ENCODE results near the gene TAOK1. TPM values are rescaled to one million over a fixed set of nuclear protein-coding genes. Genes with fewer than 3 reads are reported as not detected.
A peak's percentile ranks its signal among the peaks of the same experiment; 100 is the strongest.

The TAOK1 gene
- total and polyA plus RNA-seq, 2 of the 13 experiments (the other 11 are each of a cell fraction or from before 2014, with no cell fraction given): 14.1 to 23.0 TPM

DNA sequence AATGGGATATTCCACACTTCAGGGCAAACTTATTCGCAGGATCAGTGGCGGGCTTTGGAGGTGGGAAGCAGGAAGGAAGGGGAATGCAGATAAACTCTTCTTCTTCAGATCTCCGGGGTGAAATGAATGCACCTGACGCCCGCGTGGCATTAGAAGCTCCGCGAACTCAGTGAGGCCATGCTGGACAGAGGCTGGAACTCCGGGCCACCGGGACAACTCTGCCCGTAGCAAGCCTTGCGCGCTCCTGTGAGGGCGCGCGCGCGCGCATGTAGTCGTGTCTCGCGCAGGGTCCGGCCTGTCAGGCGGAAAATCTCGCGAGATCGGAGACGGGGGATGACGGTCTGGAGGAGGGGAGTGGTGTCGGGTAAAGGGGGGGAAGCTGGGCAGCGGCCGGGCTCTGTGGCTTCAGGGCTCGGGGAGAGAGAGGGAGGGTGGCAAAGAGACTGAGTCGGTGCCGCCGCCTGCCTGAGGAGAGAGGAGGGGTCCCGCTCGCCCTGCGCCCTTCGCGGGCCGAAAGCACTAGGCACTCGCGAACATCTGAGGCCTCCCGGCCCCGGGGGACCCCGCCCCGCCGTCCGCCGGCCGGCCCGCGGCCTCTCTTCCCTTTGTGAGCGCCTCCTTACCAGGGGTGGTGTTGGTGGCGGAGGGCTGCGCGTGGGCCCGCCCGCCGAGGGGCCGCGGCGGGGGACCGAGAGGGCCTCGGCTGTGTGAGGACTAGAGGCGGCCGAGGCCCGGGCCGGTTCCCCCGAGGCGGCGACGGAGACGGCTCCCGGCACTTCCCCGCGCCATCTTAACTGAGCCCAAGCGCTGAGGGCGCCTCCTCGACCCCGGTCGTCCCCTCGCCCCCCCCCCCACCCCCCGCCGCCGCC is at the start of gene TAOK1 (continued):
- peak; percentile 85; the same call in 1 of the 2 replicates for TF ChIP-seq TARDBP (CRISPR knock-in tag; IDR thresholded peaks at IDR 0.05)
- no peak for TF ChIP-seq NFATC3 (CRISPR knock-in tag; IDR thresholded peaks at IDR 0.05)
- peak; percentile 68; the same call in 1 of the 2 replicates for TF ChIP-seq PHF21A (CRISPR knock-in tag; IDR thresholded peaks at IDR 0.05)
- TF ChIP-seq, protein P1, sequence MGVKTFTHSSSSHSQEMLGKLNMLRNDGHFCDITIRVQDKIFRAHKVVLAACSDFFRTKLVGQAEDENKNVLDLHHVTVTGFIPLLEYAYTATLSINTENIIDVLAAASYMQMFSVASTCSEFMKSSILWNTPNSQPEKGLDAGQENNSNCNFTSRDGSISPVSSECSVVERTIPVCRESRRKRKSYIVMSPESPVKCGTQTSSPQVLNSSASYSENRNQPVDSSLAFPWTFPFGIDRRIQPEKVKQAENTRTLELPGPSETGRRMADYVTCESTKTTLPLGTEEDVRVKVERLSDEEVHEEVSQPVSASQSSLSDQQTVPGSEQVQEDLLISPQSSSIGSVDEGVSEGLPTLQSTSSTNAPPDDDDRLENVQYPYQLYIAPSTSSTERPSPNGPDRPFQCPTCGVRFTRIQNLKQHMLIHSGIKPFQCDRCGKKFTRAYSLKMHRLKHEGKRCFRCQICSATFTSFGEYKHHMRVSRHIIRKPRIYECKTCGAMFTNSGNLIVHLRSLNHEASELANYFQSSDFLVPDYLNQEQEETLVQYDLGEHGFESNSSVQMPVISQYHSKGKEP (CRISPR knock-in tag; IDR thresholded peaks at IDR 0.05): no peak; the same call in 1 of the 2 replicates
- TF ChIP-seq SCMH1 (CRISPR knock-in tag; IDR thresholded peaks at IDR 0.05; ENCODE audit: borderline replicate concordance): no peak
- TF ChIP-seq, protein P2, sequence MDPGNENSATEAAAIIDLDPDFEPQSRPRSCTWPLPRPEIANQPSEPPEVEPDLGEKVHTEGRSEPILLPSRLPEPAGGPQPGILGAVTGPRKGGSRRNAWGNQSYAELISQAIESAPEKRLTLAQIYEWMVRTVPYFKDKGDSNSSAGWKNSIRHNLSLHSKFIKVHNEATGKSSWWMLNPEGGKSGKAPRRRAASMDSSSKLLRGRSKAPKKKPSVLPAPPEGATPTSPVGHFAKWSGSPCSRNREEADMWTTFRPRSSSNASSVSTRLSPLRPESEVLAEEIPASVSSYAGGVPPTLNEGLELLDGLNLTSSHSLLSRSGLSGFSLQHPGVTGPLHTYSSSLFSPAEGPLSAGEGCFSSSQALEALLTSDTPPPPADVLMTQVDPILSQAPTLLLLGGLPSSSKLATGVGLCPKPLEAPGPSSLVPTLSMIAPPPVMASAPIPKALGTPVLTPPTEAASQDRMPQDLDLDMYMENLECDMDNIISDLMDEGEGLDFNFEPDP (CRISPR knock-in tag; conservative IDR thresholded peaks at IDR 0.05): no peak
- TF ChIP-seq ZNF510 (CRISPR knock-in tag; IDR thresholded peaks at IDR 0.05; ENCODE audit: low read depth): no peak
- TF ChIP-seq FOXA3 (CRISPR knock-in tag; IDR thresholded peaks at IDR 0.05): peak; percentile 44
- TF ChIP-seq RFXAP (CRISPR knock-in tag; IDR thresholded peaks at IDR 0.05; ENCODE audit: borderline replicate concordance): no peak
- TF ChIP-seq ZNF713 (CRISPR knock-in tag; IDR thresholded peaks at IDR 0.05): no peak
- no peak for TF ChIP-seq NCOA1 (CRISPR knock-in tag; IDR thresholded peaks at IDR 0.05)
- no peak for TF ChIP-seq ZNF761 (CRISPR knock-in tag; conservative IDR thresholded peaks at IDR 0.05)
- peak; percentile 79; the same call in 1 of the 2 replicates for TF ChIP-seq ZNF788 (CRISPR knock-in tag; IDR thresholded peaks at IDR 0.05; ENCODE audit: borderline replicate concordance)
- TF ChIP-seq SSRP1 (CRISPR knock-in tag; IDR thresholded peaks at IDR 0.05): no peak
- TF ChIP-seq, protein P3, sequence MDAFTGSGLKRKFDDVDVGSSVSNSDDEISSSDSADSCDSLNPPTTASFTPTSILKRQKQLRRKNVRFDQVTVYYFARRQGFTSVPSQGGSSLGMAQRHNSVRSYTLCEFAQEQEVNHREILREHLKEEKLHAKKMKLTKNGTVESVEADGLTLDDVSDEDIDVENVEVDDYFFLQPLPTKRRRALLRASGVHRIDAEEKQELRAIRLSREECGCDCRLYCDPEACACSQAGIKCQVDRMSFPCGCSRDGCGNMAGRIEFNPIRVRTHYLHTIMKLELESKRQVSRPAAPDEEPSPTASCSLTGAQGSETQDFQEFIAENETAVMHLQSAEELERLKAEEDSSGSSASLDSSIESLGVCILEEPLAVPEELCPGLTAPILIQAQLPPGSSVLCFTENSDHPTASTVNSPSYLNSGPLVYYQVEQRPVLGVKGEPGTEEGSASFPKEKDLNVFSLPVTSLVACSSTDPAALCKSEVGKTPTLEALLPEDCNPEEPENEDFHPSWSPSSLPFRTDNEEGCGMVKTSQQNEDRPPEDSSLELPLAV (CRISPR knock-in tag; conservative IDR thresholded peaks at IDR 0.05; ENCODE audit: low read depth): no peak
- TF ChIP-seq SP5 (CRISPR knock-in tag; IDR thresholded peaks at IDR 0.05; ENCODE audit: borderline replicate concordance, low read depth): no peak
- TF ChIP-seq, protein P4, sequence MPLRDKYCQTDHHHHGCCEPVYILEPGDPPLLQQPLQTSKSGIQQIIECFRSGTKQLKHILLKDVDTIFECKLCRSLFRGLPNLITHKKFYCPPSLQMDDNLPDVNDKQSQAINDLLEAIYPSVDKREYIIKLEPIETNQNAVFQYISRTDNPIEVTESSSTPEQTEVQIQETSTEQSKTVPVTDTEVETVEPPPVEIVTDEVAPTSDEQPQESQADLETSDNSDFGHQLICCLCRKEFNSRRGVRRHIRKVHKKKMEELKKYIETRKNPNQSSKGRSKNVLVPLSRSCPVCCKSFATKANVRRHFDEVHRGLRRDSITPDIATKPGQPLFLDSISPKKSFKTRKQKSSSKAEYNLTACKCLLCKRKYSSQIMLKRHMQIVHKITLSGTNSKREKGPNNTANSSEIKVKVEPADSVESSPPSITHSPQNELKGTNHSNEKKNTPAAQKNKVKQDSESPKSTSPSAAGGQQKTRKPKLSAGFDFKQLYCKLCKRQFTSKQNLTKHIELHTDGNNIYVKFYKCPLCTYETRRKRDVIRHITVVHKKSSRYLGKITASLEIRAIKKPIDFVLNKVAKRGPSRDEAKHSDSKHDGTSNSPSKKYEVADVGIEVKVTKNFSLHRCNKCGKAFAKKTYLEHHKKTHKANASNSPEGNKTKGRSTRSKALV (CRISPR knock-in tag; IDR thresholded peaks at IDR 0.05): no peak
- TF ChIP-seq ZNF33A (CRISPR knock-in tag; IDR thresholded peaks at IDR 0.05; ENCODE audit: borderline replicate concordance): no peak
- TF ChIP-seq, protein P5, sequence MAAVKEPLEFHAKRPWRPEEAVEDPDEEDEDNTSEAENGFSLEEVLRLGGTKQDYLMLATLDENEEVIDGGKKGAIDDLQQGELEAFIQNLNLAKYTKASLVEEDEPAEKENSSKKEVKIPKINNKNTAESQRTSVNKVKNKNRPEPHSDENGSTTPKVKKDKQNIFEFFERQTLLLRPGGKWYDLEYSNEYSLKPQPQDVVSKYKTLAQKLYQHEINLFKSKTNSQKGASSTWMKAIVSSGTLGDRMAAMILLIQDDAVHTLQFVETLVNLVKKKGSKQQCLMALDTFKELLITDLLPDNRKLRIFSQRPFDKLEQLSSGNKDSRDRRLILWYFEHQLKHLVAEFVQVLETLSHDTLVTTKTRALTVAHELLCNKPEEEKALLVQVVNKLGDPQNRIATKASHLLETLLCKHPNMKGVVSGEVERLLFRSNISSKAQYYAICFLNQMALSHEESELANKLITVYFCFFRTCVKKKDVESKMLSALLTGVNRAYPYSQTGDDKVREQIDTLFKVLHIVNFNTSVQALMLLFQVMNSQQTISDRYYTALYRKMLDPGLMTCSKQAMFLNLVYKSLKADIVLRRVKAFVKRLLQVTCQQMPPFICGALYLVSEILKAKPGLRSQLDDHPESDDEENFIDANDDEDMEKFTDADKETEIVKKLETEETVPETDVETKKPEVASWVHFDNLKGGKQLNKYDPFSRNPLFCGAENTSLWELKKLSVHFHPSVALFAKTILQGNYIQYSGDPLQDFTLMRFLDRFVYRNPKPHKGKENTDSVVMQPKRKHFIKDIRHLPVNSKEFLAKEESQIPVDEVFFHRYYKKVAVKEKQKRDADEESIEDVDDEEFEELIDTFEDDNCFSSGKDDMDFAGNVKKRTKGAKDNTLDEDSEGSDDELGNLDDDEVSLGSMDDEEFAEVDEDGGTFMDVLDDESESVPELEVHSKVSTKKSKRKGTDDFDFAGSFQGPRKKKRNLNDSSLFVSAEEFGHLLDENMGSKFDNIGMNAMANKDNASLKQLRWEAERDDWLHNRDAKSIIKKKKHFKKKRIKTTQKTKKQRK (IDR thresholded peaks at IDR 0.05; ENCODE audit: low read length): no peak

All from HepG2 (cell line).